ENCODE data around the gene PKDREJ.

Gene PKDREJ

DNA sequence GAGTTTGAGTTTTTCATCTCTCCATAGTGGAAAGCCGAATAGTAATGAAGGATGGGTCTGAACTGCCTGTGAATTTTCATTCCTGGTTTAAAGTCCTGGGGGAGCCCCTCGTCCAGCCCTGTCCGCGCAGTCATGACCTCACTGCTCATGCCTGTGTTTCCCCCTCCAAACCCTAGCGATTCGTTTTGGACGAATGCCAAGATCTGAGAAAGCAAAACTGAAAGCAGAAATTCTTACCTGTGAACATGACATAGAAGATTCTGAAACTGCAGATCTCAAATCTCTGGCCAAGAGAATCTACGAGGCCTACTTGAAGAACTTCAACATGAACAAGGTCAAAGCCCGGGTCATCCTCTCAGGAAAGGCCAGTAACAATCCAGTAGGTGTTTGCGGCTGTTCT, 43.5 kb downstream of the PKDREJ start:
- no peak overlapping the region for H3K4me3 ChIP-seq (ENCODE audit: insufficient read length, low read depth)
- peaks cover 5% of the 10 kb centered on the region for H3K4me1 ChIP-seq (ENCODE audit: insufficient read depth, insufficient read length)
- no peaks in the 10 kb centered on the region for H3K27me3 ChIP-seq (ENCODE audit: insufficient read depth, insufficient read length)
- TF ChIP-seq YY1 (IDR thresholded peaks at IDR 0.05; ENCODE audit: insufficient read depth, insufficient read length) (no peak), ZNF274 (IDR thresholded peaks at IDR 0.05; ENCODE audit: low read depth, low read length) (no peak), SUZ12 (IDR thresholded peaks at IDR 0.05; ENCODE audit: extremely low read depth, insufficient read depth, insufficient read length) (no peak)
- H3K36me3 ChIP-seq (ENCODE audit: insufficient read depth, insufficient read length, low read length) = no peaks in the 10 kb centered on the region
- H3K9me3 ChIP-seq (ENCODE audit: insufficient read depth, low read length) = no peaks in the 10 kb centered on the region
- no peak overlapping the region for H3K9ac ChIP-seq (ENCODE audit: insufficient read length, low read depth)
- no peak for DNase-seq (ENCODE audit: low read depth, low spot score)

DNA sequence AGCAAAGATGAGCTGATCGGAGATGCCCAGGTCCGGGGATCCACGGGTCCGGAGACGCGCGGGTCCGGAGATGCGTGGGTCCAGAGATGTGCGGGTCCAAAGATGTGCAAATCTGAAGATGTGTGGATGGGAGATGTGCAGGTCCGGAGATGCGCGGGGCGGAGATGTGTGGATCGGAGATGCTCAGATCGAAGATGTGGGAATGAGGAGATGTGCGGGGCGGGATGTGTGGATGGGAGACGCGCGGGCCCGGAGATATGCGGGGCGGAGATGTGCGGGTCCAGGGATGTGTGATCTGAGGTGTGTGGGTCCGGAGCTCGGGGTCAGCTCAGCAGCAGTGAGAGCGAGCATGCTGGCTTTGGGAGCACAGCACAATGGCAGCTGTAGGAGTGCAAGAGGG, 48.5 kb downstream of the PKDREJ start:
- Histone ChIP-seq H3K36me3 (ENCODE audit: insufficient read depth, insufficient read length, low read length) (no peaks in the 10 kb centered on the region), H3K27me3 (ENCODE audit: insufficient read depth, insufficient read length) (no peaks in the 10 kb centered on the region), H3K9ac (ENCODE audit: insufficient read length, low read depth) (no peak overlapping the region), H3K9me3 (ENCODE audit: insufficient read depth, low read length) (peaks cover 3% of the 10 kb centered on the region), H3K4me3 (ENCODE audit: insufficient read length, low read depth) (no peak overlapping the region), H3K4me1 (ENCODE audit: insufficient read depth, insufficient read length) (peaks cover 3% of the 10 kb centered on the region)
- no peak for DNase-seq (ENCODE audit: low read depth, low spot score)
- TF ChIP-seq ZNF274 (IDR thresholded peaks at IDR 0.05; ENCODE audit: low read depth, low read length) (no peak), SUZ12 (IDR thresholded peaks at IDR 0.05; ENCODE audit: extremely low read depth, insufficient read depth, insufficient read length) (no peak), YY1 (IDR thresholded peaks at IDR 0.05; ENCODE audit: insufficient read depth, insufficient read length) (no peak)

DNA sequence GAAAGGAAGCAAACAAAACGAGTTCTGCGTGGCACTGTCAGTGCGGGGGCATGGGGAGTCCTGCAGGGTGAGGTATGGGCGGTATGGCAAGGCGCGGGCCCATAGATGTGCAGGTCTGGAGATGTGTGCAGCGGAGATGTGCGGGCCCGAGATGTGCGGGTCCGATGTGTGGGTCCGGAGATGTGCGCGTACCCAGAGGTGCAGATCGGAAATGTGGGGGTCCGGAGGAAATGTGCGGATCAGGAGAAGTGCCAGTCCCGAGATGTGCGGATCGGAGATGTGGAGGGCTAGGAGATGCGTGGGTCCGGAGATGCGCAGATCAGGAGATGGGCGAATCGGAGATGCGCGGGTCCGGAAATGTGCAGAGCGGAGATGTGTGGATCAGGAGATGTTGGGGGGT, 49.0 kb downstream of the PKDREJ start:
- Histone ChIP-seq H3K4me3 (ENCODE audit: insufficient read length, low read depth) (no peak overlapping the region), H3K27me3 (ENCODE audit: insufficient read depth, insufficient read length) (no peaks in the 10 kb centered on the region), H3K9ac (ENCODE audit: insufficient read length, low read depth) (no peak overlapping the region), H3K4me1 (ENCODE audit: insufficient read depth, insufficient read length) (peaks cover 3% of the 10 kb centered on the region), H3K9me3 (ENCODE audit: insufficient read depth, low read length) (peaks cover 8% of the 10 kb centered on the region), H3K36me3 (ENCODE audit: insufficient read depth, insufficient read length, low read length) (no peaks in the 10 kb centered on the region)
- DNase-seq (ENCODE audit: low read depth, low spot score) = no peak
- TF ChIP-seq ZNF274 (IDR thresholded peaks at IDR 0.05; ENCODE audit: low read depth, low read length) (no peak), SUZ12 (IDR thresholded peaks at IDR 0.05; ENCODE audit: extremely low read depth, insufficient read depth, insufficient read length) (no peak), YY1 (IDR thresholded peaks at IDR 0.05; ENCODE audit: insufficient read depth, insufficient read length) (no peak)

DNA sequence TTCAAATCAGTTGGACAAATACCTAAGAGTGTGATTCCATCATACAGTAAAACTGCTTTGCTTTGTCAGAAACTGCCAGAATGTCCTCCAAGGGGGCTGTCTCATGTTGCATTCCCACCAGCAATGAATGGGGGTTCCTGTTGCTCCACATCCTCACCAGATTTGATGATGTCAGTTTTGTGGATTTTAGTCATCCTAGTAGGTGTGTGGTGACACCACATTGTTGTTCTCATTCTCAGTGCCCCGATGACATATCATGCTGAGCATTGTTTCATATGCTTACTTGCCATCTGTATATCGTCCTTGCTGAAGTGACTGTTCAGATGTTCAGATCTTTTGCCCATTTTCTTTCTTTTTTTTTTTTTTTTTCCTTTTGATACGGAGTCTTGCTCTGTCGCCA, 50.1 kb downstream of the PKDREJ start:
- Histone ChIP-seq H3K4me3 (ENCODE audit: insufficient read length, low read depth) (no peak overlapping the region), H3K36me3 (ENCODE audit: insufficient read depth, insufficient read length, low read length) (no peaks in the 10 kb centered on the region), H3K27me3 (ENCODE audit: insufficient read depth, insufficient read length) (no peaks in the 10 kb centered on the region), H3K9me3 (ENCODE audit: insufficient read depth, low read length) (peaks cover 10% of the 10 kb centered on the region), H3K9ac (ENCODE audit: insufficient read length, low read depth) (no peak overlapping the region), H3K4me1 (ENCODE audit: insufficient read depth, insufficient read length) (peaks cover 3% of the 10 kb centered on the region)
- no peak for TF ChIP-seq YY1 (IDR thresholded peaks at IDR 0.05; ENCODE audit: insufficient read depth, insufficient read length)
- no peak for TF ChIP-seq SUZ12 (IDR thresholded peaks at IDR 0.05; ENCODE audit: extremely low read depth, insufficient read depth, insufficient read length)
- TF ChIP-seq ZNF274 (IDR thresholded peaks at IDR 0.05; ENCODE audit: low read depth, low read length) = no peak
- DNase-seq (ENCODE audit: low read depth, low spot score) = no peak

DNA sequence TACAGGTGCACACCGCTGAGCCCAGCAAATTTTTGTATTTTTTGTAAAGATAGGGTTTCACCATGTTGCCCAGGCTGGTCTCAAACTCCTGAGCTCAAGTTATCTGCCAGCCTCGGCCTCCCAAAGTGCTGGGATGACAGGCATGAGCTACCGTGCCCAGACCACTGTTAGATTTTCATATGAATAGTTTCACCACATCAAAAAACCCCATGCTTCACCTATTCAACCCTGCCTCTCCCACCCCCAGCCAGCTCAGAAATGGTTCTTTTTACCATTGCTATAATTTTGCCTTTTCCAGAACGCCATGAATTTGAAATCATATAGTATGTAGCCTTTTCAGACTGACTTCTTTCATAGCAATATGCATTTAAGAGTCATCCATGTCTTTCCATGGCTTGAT, 50.9 kb downstream of the PKDREJ start:
- no peak overlapping the region for H3K4me3 ChIP-seq (ENCODE audit: insufficient read length, low read depth)
- H3K27me3 ChIP-seq (ENCODE audit: insufficient read depth, insufficient read length) = no peaks in the 10 kb centered on the region
- peaks cover 3% of the 10 kb centered on the region for H3K4me1 ChIP-seq (ENCODE audit: insufficient read depth, insufficient read length)
- peaks cover 10% of the 10 kb centered on the region for H3K9me3 ChIP-seq (ENCODE audit: insufficient read depth, low read length)
- TF ChIP-seq YY1 (IDR thresholded peaks at IDR 0.05; ENCODE audit: insufficient read depth, insufficient read length) (no peak), SUZ12 (IDR thresholded peaks at IDR 0.05; ENCODE audit: extremely low read depth, insufficient read depth, insufficient read length) (no peak), ZNF274 (IDR thresholded peaks at IDR 0.05; ENCODE audit: low read depth, low read length) (no peak)
- no peaks in the 10 kb centered on the region for H3K36me3 ChIP-seq (ENCODE audit: insufficient read depth, insufficient read length, low read length)
- DNase-seq (ENCODE audit: low read depth, low spot score) = no peak
- no peak overlapping the region for H3K9ac ChIP-seq (ENCODE audit: insufficient read length, low read depth)

- Histone ChIP-seq H3K4me3 (ENCODE audit: insufficient read length, low read depth) (no peak overlapping the region), H3K9me3 (ENCODE audit: insufficient read depth, low read length) (peaks cover 10% of the 10 kb centered on the region), H3K9ac (ENCODE audit: insufficient read length, low read depth) (no peak overlapping the region), H3K27me3 (ENCODE audit: insufficient read depth, insufficient read length) (no peaks in the 10 kb centered on the region), H3K4me1 (ENCODE audit: insufficient read depth, insufficient read length) (no peaks in the 10 kb centered on the region), H3K36me3 (ENCODE audit: insufficient read depth, insufficient read length, low read length) (no peaks in the 10 kb centered on the region)
- TF ChIP-seq YY1 (IDR thresholded peaks at IDR 0.05; ENCODE audit: insufficient read depth, insufficient read length) (no peak), ZNF274 (IDR thresholded peaks at IDR 0.05; ENCODE audit: low read depth, low read length) (no peak), SUZ12 (IDR thresholded peaks at IDR 0.05; ENCODE audit: extremely low read depth, insufficient read depth, insufficient read length) (no peak)
- no peak for DNase-seq (ENCODE audit: low read depth, low spot score)
Observed at GRCh38 chr22:46209262-46209661, 53.9 kb downstream of the PKDREJ start.
